ENCODE results near the gene STAC2. TPM values are rescaled to one million over a fixed set of nuclear protein-coding genes. Genes with fewer than 3 reads are reported as not detected.

Gene STAC2, protein sequence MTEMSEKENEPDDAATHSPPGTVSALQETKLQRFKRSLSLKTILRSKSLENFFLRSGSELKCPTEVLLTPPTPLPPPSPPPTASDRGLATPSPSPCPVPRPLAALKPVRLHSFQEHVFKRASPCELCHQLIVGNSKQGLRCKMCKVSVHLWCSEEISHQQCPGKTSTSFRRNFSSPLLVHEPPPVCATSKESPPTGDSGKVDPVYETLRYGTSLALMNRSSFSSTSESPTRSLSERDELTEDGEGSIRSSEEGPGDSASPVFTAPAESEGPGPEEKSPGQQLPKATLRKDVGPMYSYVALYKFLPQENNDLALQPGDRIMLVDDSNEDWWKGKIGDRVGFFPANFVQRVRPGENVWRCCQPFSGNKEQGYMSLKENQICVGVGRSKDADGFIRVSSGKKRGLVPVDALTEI
- 0.15 and 1.2 TPM in 2 replicates for polyA plus RNA-seq

DNA sequence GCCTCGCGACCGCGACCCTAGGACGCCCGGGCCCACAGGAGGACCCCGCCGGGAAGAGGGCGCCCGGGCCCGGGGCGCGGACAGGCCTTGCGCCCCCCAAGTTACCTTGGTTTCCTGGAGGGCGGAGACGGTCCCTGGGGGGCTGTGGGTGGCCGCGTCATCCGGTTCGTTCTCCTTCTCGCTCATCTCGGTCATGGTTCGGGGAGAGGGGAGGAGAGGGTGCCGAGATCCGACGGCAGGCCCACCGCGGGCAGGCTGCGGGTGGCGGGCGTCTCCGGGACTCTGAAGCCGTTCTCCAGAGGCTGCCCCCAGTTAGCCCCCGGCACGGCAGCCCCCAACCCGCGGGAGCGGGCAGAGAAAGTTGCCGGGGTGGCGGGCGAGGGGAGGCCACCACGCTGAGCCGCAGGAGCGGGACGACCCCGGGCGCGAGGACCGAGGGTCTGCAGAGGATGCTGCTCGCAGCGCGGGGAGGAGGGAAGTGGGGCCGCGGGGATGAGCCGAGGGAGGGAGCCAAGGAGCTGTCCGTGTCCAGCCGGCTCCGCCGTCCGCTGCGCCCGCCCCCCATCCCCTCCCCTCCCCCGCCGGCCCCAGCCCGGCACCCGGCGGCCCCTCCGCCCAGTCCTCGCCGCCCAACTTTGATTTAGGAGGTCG lies at the start of gene STAC2:
STAC2 (minus strand) TSS at position 638 of the 651 bp plus-strand sequence; CDS start at position 195, 443 bp downstream.

DNA sequence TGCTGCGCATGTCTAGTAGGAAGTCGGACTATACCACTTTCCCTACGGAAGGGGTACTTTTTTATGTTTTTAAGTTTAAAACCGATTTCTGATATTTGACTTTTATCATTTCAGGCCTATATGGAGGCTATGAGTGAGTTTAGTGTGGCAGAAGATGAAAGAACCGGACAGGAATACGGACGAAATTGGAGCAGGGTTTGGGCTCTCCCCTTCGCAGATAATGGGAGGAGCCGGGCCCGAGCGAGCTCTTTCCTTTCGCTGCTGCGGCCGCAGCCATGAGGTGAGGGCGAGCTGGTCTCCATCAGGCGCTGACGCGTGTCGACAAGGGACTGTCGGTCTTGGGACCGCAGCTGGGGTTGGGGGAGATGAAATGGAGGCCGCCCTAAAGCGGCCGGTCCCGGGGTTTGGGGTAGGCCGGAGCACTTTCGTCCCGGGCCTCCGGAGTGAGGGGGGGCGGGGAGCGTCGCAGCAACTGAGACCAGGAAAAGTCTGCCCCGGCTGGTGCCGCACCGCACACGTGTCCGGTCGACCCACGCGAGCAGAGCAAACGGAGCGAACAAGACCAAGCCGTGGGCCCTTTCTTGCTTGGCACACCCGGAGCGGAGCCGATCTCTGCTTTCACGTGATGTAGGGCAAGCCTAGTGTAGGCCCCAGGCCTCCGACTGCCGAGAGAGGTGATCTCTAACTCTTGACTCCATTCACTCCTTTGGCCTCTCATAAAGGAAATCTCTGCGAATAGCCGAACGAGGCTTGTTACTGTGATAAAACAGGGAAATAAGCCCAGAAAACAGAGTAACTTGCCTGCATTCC lies 25.5 kb downstream of the STAC2 start, which contains the start of gene RPL19:
RPL19 (plus strand) TSS at position 214 of the 810 bp plus-strand sequence; CDS start at position 276, 62 bp downstream.

DNA sequence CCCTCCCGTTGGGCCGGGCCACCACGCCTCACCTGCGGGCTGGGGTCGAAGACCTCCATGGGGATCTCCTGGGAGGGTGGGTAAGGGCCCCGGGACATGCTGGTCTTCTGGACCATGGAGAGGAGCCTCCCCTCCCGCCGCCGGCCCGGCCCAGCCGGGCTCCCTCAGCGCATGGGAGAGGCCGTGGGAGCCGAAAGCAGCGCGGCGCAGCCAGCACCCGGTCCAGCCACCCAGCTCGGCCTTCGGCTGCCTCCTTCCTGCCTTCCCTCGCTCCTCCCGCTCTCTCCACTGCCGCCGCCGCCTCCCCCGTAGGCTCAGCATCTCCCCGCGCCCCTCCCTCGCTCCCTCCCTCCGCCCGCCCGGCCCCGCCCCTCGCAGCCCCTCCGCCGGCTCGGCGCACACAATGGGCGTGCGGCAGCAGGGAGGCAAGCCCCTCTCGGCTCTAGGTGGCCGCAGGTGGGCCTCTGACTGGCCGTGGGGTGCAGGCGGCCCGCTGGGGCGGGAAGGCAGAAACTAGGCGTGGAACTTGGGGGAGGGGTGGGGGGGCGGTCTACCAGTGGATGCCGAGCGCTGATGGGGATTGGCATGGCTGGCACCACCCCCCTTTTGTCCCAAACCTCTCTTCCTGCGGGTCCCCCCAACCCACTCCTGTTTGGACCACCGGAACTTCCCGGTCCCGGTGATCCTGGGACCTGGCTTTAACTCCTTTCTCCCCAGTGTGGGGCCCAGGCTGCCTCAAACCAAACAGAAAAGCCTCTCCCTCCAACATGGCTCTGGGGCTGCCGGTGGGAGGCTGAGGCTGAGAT lies 28.2 kb downstream of the STAC2 start, which contains the start of gene CACNB1:
CACNB1 (minus strand) TSS at position 290 of the 806 bp plus-strand sequence; CDS start at position 116, 174 bp downstream.

DNA sequence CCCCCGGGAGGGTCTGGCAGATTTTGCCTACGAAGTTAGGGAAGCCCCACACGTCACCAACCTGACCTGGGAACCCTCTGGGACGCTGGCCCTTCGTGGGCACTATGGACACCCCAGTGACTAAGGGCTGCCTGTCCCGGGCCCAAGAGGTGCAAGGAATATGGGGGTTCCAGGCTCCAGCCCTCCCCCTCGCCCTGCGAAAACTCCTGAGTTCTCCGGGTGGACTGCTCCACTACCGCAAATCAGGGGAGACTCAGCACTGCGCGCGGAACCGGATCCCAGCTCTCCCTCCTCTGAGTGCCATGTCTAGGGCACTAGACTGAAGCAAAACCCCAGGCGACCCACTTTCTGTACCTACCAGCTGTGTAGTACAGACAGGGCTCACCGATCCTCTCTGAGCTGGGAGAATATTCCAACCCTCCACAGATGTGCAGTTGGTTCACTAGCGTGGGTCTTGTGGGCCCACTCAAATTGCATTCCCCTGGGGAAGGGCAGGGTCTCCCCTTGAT lies 59.9 kb downstream of the STAC2 start, which contains the start of gene ARL5C:
ARL5C (minus strand) TSS at position 321 of the 509 bp plus-strand sequence. CDS start 401 bp downstream, outside the sequence.

Other genes with a start within 250 kb of the STAC2 start
- 163 and 207 TPM in 2 replicates for gene PLXDC1, start 74.3 kb downstream of the STAC2 start, polyA plus RNA-seq
- not detected in 2 replicates for gene ARL5C, start 59.8 kb downstream of the STAC2 start, polyA plus RNA-seq
- 1.0 and 8.7 TPM in 2 replicates for gene CACNB1, start 28.3 kb downstream of the STAC2 start, polyA plus RNA-seq
- gene RPL19, start 25.7 kb downstream of the STAC2 start, polyA plus RNA-seq, result 1,063 and 1,093 TPM in 2 replicates
- 2.2 and 4.6 TPM in 2 replicates for gene FBXL20, start 175.7 kb upstream of the STAC2 start, polyA plus RNA-seq
- gene MED1, start 225.3 kb upstream of the STAC2 start, polyA plus RNA-seq, result 4.2 and 4.3 TPM in 2 replicates
- gene CDK12, start 235.5 kb upstream of the STAC2 start, polyA plus RNA-seq, result 4.1 and 4.6 TPM in 2 replicates

Data from Purkinje cell (primary cell).